H1 (cell line): ENCODE data around the gene UBN1. TPM values are rescaled to one million over a fixed set of nuclear protein-coding genes. Genes with fewer than 3 reads are reported as not detected.

ENCODE experiments used
- CEBPB ChIP-seq: IDR thresholded peaks from 2 replicates; pipeline ENCODE4 v1.6.1; 2012; ENCODE audit warnings: low read depth, low read length
- GTF2F1 ChIP-seq: IDR thresholded peaks from 2 replicates; pipeline ENCODE4 v1.6.1; 2012; ENCODE audit warnings: low read depth, low read length, improper control_type of control experiment, borderline replicate concordance
- KDM5A ChIP-seq: fragments of 200-600 bp; IDR thresholded peaks from 2 replicates; pipeline ENCODE4 v1.7.1; 2012; ENCODE audit warnings: mild to moderate bottlenecking, low read length, inconsistent platforms, mixed read lengths
- RNF2 ChIP-seq: fragments of 200-900, 300-1000 bp; sonication (generic); IDR thresholded peaks from 2 replicates; pipeline ENCODE4 v1.7.1; 2016; ENCODE audit warnings: borderline replicate concordance, low read depth, mild to moderate bottlenecking, antibody characterized with exemption, low read length; ENCODE audit not compliant: poor library complexity, severe bottlenecking; ENCODE audit errors: missing control alignments
- TAF7 ChIP-seq: optimal IDR thresholded peaks from 2 replicates; pipeline ENCODE3; 2011; ENCODE audit warnings: low read depth, mild to moderate bottlenecking, inconsistent platforms, low read length, moderate library complexity, borderline replicate concordance
- polyA plus RNA-seq, 7 experiments: library from polyadenylated mRNA; depleted of rRNA in 3 of 7; stranded (reverse) in 5 of 7; unstranded in 2 of 7; fragments of >200 nt in 5 of 7; fragments of 200-250 nt in 2 of 7; gene quantifications; 1 replicate in 5 of 7; 2 replicates in 1 of 7; 4 replicates in 1 of 7; pipeline versions ENCODE4 v1.2.1 to v1.2.3, GENCODE V29; 2011 to 2013; ENCODE audit warnings: missing spikeins in 2 of 7, mixed read lengths in 2 of 7
- total RNA-seq: library from RNA; stranded (reverse); fragmentation: NEBNext Ultra II Directional; extraction: Animal tissue kit (Norgen Biotek cat#: 25700); gene quantifications from 2 replicates; pipeline ENCODE4 v1.2.1, GENCODE V29; 2021

The UBN1 gene
- total and polyA plus RNA-seq, 2 of the 8 experiments (the other 6 are each of a cell fraction or from before 2014, with no cell fraction given), result 16.2 to 37.0 TPM

DNA sequence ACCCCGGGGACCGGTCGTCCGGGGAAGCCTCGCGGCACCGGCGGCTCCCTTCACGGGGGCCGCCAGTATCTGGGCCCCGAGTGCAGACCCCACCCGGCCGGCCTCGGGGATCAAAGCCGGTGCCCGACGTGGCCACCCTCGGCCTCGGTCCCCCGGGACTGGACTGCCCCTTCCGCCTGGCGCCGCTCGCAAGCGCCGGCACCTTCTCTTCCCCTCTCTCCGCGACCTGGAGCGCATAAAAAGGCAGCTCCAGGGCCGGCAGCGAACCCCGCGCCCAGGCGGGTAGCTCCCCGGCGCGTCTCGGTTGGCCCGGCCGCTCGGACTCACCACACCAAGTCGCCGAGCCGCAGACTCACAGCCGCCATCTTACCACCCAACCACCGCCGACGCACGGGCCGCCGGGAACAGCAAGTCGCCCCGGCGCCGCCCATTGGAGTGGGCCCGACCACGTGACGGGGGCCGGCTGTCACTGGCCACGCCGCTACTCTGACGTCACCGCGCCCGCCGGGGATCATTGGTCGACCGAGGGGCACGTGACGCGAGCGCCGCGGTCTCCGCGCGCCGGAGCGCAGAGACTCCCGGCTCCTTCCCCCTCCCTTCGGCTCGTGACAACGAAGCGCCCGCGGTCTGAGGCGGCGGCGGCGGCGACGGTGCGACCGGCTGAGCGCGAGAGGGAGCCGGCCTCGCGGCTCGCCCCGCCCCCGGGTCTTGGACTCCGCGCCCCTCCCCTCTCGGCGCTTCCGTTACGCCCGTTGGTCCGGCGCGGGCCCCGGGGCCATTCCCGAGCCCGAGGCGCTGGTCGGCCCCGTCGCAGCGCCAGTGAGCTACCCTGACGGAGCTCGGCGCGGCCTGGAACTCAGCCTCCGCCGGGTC lies at the start of gene UBN1, which contains the start of gene GLYR1 (continued):
- TF ChIP-seq CEBPB, result no peak
- peak; percentile 94 for TF ChIP-seq TAF7
- peak; percentile 90 for TF ChIP-seq KDM5A
- no peak for TF ChIP-seq RNF2
- TF ChIP-seq GTF2F1, result peak; percentile 53; the same call in 1 of the 2 replicates
